B cell (primary cell): ENCODE measurements around the gene LYPD1.

ENCODE experiments used
- CTCF ChIP-seq: fragments of 200-600 bp; IDR thresholded peaks from one replicate; pipeline ENCODE4 v1.8.0; 2022; ENCODE audit warnings: antibody characterized with exemption, mild to moderate bottlenecking
- EZH2 ChIP-seq: IDR thresholded peaks from 2 replicates; pipeline ENCODE4 v1.6.1; 2012; ENCODE audit warnings: borderline replicate concordance, low read depth, mild to moderate bottlenecking, moderate library complexity, low read length; ENCODE audit not compliant: insufficient read depth, poor library complexity, severe bottlenecking

DNA sequence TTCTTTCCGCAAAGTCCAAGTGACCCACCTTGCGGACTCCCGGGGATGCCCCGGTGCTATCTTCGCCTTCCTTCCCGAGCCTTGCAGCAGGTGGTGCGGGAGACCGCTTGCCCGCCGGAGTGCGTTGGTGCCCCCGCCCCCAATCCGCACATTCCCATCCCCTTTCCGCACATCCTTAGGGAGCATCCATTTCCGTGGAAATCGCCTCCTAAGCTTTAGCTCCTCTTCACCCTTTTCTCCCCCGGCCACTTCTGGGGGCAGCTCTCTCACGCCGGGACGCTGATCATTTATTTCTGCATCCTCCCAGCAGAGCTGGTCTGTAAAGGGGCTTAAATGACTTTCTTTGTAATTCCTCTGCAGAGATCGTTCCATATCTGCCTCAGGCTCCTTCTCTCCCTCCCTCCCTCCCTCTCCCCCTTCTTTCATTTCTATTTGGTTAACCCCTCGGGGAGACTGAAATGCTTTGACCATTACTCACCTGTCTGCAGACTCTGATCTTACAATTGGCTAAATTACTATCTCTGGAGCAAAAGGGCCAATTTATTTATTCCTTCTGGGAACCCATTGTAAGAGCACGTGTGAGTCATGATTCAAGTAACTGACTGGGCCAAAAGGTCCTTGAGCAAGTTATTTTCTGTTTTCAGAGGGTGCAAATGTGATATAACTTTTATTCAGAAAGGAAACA is 1.3 kb upstream of the LYPD1 start:
- TF ChIP-seq CTCF = no peak
- TF ChIP-seq EZH2 = no peak
